ENCODE results near the gene GLIS1.

GRCh38 chr1:53728702-53729455 is 10.1 kb downstream of the GLIS1 start:
- TF ChIP-seq, protein P1, sequence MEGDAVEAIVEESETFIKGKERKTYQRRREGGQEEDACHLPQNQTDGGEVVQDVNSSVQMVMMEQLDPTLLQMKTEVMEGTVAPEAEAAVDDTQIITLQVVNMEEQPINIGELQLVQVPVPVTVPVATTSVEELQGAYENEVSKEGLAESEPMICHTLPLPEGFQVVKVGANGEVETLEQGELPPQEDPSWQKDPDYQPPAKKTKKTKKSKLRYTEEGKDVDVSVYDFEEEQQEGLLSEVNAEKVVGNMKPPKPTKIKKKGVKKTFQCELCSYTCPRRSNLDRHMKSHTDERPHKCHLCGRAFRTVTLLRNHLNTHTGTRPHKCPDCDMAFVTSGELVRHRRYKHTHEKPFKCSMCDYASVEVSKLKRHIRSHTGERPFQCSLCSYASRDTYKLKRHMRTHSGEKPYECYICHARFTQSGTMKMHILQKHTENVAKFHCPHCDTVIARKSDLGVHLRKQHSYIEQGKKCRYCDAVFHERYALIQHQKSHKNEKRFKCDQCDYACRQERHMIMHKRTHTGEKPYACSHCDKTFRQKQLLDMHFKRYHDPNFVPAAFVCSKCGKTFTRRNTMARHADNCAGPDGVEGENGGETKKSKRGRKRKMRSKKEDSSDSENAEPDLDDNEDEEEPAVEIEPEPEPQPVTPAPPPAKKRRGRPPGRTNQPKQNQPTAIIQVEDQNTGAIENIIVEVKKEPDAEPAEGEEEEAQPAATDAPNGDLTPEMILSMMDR (IDR thresholded peaks at IDR 0.05): no peak
- TF ChIP-seq EP300 (IDR thresholded peaks at IDR 0.05) (no peak), POLR2A (IDR thresholded peaks at IDR 0.05) (no peak)

Measured in ovary (tissue), 3 donors.